ENCODE data around the gene ZNF205. TPM values are rescaled to one million over a fixed set of nuclear protein-coding genes. Genes with fewer than 3 reads are reported as not detected.

ZNF205 gene
- total RNA-seq, 1 experiment from 2014 or later = 18.3 TPM

GRCh38 chr16:3095869-3096268 lies 16.5 kb upstream of the ZNF205 start:
- ChIA-PET CTCF (no interaction called here), POLR2A (no interaction called here)
- intact Hi-C loops (cut with micrococcal nuclease; ENCODE audit: unreplicated experiment) = no loop called here
- no peak overlapping the region for H3K4me3 ChIP-seq (ENCODE audit: low read depth in 2 of 2, low read length in 2 of 2)
- TF ChIP-seq TCF7L2 (IDR thresholded peaks at IDR 0.05; ENCODE audit: low read depth, low read length) (no peak), REST (IDR thresholded peaks at IDR 0.05; ENCODE audit: insufficient read depth in 1 of 2, low read depth in 2 of 2, low read length in 1 of 2) (no peak), SIN3A (IDR thresholded peaks at IDR 0.05; ENCODE audit: borderline replicate concordance, insufficient read depth, low read depth, low read length) (no peak), CTCF (IDR thresholded peaks at IDR 0.05) (peak; percentile 64)
- H3K27ac ChIP-seq (ENCODE audit: low read length) = no peak overlapping the region
- no peak for DNase-seq (ENCODE audit: low read depth, low spot score)
- in situ Hi-C loops (cut with HindIII; ENCODE audit: low pct_unique_long_range_greater_than_20kb, low sequenced_read_pairs) = no loop called here
- BruUV-seq (replicated peaks) = no TSS peak
- no peaks in the 10 kb centered on the region for H3K9me3 ChIP-seq (ENCODE audit: control insufficient read depth, insufficient read depth, low read depth, low read length)
- H3K36me3 ChIP-seq (ENCODE audit: control insufficient read depth, insufficient read depth, low read length) = no peaks in the 10 kb centered on the region
- ATAC-seq = peak; percentile 52
- H3K27me3 ChIP-seq (ENCODE audit: control insufficient read depth, insufficient read depth, low read length) = no peaks in the 10 kb centered on the region
- peaks cover 5% of the 10 kb centered on the region for H3K4me1 ChIP-seq (ENCODE audit: control insufficient read depth, insufficient read depth, low read length)

DNA sequence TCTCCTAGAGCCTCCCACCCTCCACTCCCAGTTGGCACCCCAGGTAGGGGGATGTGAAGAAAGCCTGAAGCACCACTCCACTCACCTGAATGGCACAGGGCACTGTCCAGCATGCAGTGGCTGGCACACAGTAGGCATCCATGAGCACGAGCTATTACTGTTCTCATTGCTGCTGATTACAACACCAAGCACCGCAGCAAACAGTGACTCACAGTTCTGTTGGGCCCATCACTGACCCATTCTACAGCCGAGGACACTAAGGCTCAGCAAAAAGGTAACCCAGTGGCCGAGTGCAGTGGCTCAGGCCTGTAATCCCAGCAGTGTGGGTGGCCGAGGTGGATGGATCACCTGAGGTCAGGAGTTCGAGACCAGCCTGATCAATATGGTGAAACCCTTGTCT lies 16.0 kb upstream of the ZNF205 start:
- Histone ChIP-seq H3K4me3 (ENCODE audit: low read depth in 2 of 2, low read length in 2 of 2) (no peak overlapping the region), H3K27ac (ENCODE audit: low read length) (no peak overlapping the region), H3K36me3 (ENCODE audit: control insufficient read depth, insufficient read depth, low read length) (no peaks in the 10 kb centered on the region), H3K9me3 (ENCODE audit: control insufficient read depth, insufficient read depth, low read depth, low read length) (no peaks in the 10 kb centered on the region), H3K4me1 (ENCODE audit: control insufficient read depth, insufficient read depth, low read length) (peaks cover 5% of the 10 kb centered on the region), H3K27me3 (ENCODE audit: control insufficient read depth, insufficient read depth, low read length) (no peaks in the 10 kb centered on the region)
- ChIA-PET POLR2A (no interaction called here), CTCF (no interaction called here)
- DNase-seq (ENCODE audit: low read depth, low spot score) = no peak
- intact Hi-C loops (cut with micrococcal nuclease; ENCODE audit: unreplicated experiment) = no loop called here
- no TSS peak for BruUV-seq (replicated peaks)
- TF ChIP-seq POLR2AphosphoS5 (IDR thresholded peaks at IDR 0.05; ENCODE audit: low read depth, low read length) (no peak), CTCF (IDR thresholded peaks at IDR 0.05) (no peak), REST (IDR thresholded peaks at IDR 0.05; ENCODE audit: insufficient read depth in 1 of 2, low read depth in 2 of 2, low read length in 1 of 2) (0 out of 4 replicates have a peak, but pooled peaks of 1 of the 2 experiments have one; percentile 28), SIN3A (IDR thresholded peaks at IDR 0.05; ENCODE audit: borderline replicate concordance, insufficient read depth, low read depth, low read length) (no peak), TCF7L2 (IDR thresholded peaks at IDR 0.05; ENCODE audit: low read depth, low read length) (no peak)
- in situ Hi-C loops (cut with HindIII; ENCODE audit: low pct_unique_long_range_greater_than_20kb, low sequenced_read_pairs) = no loop called here
- no peak for ATAC-seq
